ENCODE results near the gene ANO2. TPM values are rescaled to one million over a fixed set of nuclear protein-coding genes. Genes with fewer than 3 reads are reported as not detected.

The ANO2 gene
- total RNA-seq, 2 donors from 2014 or later: 6.7 to 18.5 TPM

- Histone ChIP-seq H3K27me3 (replicated peaks; ENCODE audit: insufficient read depth) (no peaks in the 10 kb centered on the region), H3K36me3 (no peaks in the 10 kb centered on the region), H3K9me3 (no peaks in the 10 kb centered on the region), H3K4me3 (no peak overlapping the region), H3K4me1 (ENCODE audit: control insufficient read depth in 1 of 2, low read depth in 2 of 2) (no peaks in the 10 kb centered on the region), H3K27ac (no peak overlapping the region)
- DNase-seq (ENCODE audit: low spot score) (no peak), ATAC-seq (ENCODE audit: insufficient number of reproducible peaks, low FRiP score, low read depth) (no peak)
- TF ChIP-seq, protein P1, sequence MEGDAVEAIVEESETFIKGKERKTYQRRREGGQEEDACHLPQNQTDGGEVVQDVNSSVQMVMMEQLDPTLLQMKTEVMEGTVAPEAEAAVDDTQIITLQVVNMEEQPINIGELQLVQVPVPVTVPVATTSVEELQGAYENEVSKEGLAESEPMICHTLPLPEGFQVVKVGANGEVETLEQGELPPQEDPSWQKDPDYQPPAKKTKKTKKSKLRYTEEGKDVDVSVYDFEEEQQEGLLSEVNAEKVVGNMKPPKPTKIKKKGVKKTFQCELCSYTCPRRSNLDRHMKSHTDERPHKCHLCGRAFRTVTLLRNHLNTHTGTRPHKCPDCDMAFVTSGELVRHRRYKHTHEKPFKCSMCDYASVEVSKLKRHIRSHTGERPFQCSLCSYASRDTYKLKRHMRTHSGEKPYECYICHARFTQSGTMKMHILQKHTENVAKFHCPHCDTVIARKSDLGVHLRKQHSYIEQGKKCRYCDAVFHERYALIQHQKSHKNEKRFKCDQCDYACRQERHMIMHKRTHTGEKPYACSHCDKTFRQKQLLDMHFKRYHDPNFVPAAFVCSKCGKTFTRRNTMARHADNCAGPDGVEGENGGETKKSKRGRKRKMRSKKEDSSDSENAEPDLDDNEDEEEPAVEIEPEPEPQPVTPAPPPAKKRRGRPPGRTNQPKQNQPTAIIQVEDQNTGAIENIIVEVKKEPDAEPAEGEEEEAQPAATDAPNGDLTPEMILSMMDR (IDR thresholded peaks at IDR 0.05): no peak
Observed at GRCh38 chr12:5737778-5738177, 207.3 kb downstream of the ANO2 start.

GRCh38 chr12:5736527-5736926 lies 208.5 kb downstream of the ANO2 start:
- DNase-seq (ENCODE audit: low spot score) (no peak), ATAC-seq (ENCODE audit: insufficient number of reproducible peaks, low FRiP score, low read depth) (no peak)
- H3K4me1 ChIP-seq (ENCODE audit: control insufficient read depth in 1 of 2, low read depth in 2 of 2): no peaks in the 10 kb centered on the region
- no peaks in the 10 kb centered on the region for H3K36me3 ChIP-seq
- H3K27me3 ChIP-seq (replicated peaks; ENCODE audit: insufficient read depth): no peaks in the 10 kb centered on the region
- no peak overlapping the region for H3K4me3 ChIP-seq
- no peak overlapping the region for H3K27ac ChIP-seq
- no peaks in the 10 kb centered on the region for H3K9me3 ChIP-seq
- TF ChIP-seq, protein P1 (IDR thresholded peaks at IDR 0.05): no peak

DNA sequence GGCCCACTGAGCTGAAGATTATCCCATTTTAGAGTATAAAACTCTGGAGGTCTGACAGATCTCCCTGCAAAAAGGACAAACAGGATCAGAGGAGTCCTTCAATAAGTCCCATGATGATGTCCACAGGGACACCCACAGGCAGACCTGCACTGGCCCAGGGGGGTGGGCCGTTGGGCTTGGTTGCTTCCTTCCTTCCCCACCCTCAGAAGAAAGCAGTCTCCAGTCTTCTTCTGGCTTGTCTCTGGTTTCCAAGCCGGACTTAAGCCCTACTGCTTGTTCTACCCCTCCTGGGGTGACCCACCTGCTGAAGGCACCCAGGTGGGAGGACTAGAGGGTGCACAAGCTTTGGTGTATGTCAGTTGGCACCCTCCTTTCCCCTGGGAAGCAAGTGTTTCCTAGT lies 209.0 kb downstream of the ANO2 start:
- TF ChIP-seq, protein P1 (IDR thresholded peaks at IDR 0.05): no peak
- no peaks in the 10 kb centered on the region for H3K36me3 ChIP-seq
- ATAC-seq (ENCODE audit: insufficient number of reproducible peaks, low FRiP score, low read depth): no peak

GRCh38 chr12:5733916-5734315 lies 211.1 kb downstream of the ANO2 start:
- Histone ChIP-seq H3K27ac (no peak overlapping the region), H3K36me3 (no peaks in the 10 kb centered on the region), H3K4me1 (ENCODE audit: control insufficient read depth in 1 of 2, low read depth in 2 of 2) (no peaks in the 10 kb centered on the region), H3K9me3 (no peaks in the 10 kb centered on the region), H3K4me3 (no peak overlapping the region), H3K27me3 (replicated peaks; ENCODE audit: insufficient read depth) (no peaks in the 10 kb centered on the region)
- DNase-seq (ENCODE audit: low spot score): no peak
- ATAC-seq (ENCODE audit: insufficient number of reproducible peaks, low FRiP score, low read depth): no peak
- TF ChIP-seq, protein P1 (IDR thresholded peaks at IDR 0.05): no peak

More for the DNA sequence above, 209.0 kb downstream of the ANO2 start:
- no peak overlapping the region for H3K4me3 ChIP-seq
- H3K4me1 ChIP-seq (ENCODE audit: control insufficient read depth in 1 of 2, low read depth in 2 of 2): no peaks in the 10 kb centered on the region
- H3K27me3 ChIP-seq (replicated peaks; ENCODE audit: insufficient read depth): no peaks in the 10 kb centered on the region
- DNase-seq (ENCODE audit: low spot score): no peak
- H3K9me3 ChIP-seq: no peaks in the 10 kb centered on the region
- H3K27ac ChIP-seq: no peak overlapping the region

- H3K27me3 ChIP-seq (replicated peaks; ENCODE audit: insufficient read depth): no peaks in the 10 kb centered on the region
- no peak for ATAC-seq (ENCODE audit: insufficient number of reproducible peaks, low FRiP score, low read depth)
Observed at GRCh38 chr12:5733136-5733755, 211.8 kb downstream of the ANO2 start.

More at GRCh38 chr12:5733136-5733755, 211.8 kb downstream of the ANO2 start:
- TF ChIP-seq, protein P1 (IDR thresholded peaks at IDR 0.05): no peak
- DNase-seq (ENCODE audit: low spot score): no peak
- Histone ChIP-seq H3K4me3 (no peak overlapping the region), H3K36me3 (no peaks in the 10 kb centered on the region), H3K27ac (no peak overlapping the region), H3K9me3 (no peaks in the 10 kb centered on the region), H3K4me1 (ENCODE audit: control insufficient read depth in 1 of 2, low read depth in 2 of 2) (no peaks in the 10 kb centered on the region)

Data from thoracic aorta (tissue), 2 donors.